ENCODE results near the gene MCFD2.
A peak's percentile ranks its signal among the peaks of the same experiment; 100 is the strongest.

The MCFD2 gene

GRCh38 chr2:46935071-46935470 is 19.5 kb upstream of the MCFD2 start:
- no peaks in the 10 kb centered on the region for H3K36me3 ChIP-seq (ENCODE audit: insufficient read depth, low read length)
- H3K4me3 ChIP-seq (ENCODE audit: low read length) = no peak overlapping the region
- H3K4me1 ChIP-seq (ENCODE audit: control insufficient read depth, insufficient read depth, low read length) = peaks cover 8% of the 10 kb centered on the region
- no peak overlapping the region for H3K4me2 ChIP-seq (ENCODE audit: low read length)
- H3K9ac ChIP-seq (ENCODE audit: low read depth, low read length) = no peak overlapping the region
- no peaks in the 10 kb centered on the region for H3K27me3 ChIP-seq (ENCODE audit: control insufficient read depth, insufficient read depth, low read length)
- H3K9me3 ChIP-seq (replicated peaks; ENCODE audit: low read length) = no peaks in the 10 kb centered on the region

GRCh38 chr2:46929612-46930011 is 14.0 kb upstream of the MCFD2 start:
- Histone ChIP-seq H3K4me3 (ENCODE audit: low read length) (no peak overlapping the region), H3K9ac (ENCODE audit: low read depth, low read length) (no peak overlapping the region), H3K36me3 (ENCODE audit: insufficient read depth, low read length) (no peaks in the 10 kb centered on the region), H3K4me2 (ENCODE audit: low read length) (no peak overlapping the region), H3K4me1 (ENCODE audit: control insufficient read depth, insufficient read depth, low read length) (no peaks in the 10 kb centered on the region), H3K9me3 (replicated peaks; ENCODE audit: low read length) (peaks cover 7% of the 10 kb centered on the region), H3K27me3 (ENCODE audit: control insufficient read depth, insufficient read depth, low read length) (no peaks in the 10 kb centered on the region)

DNA sequence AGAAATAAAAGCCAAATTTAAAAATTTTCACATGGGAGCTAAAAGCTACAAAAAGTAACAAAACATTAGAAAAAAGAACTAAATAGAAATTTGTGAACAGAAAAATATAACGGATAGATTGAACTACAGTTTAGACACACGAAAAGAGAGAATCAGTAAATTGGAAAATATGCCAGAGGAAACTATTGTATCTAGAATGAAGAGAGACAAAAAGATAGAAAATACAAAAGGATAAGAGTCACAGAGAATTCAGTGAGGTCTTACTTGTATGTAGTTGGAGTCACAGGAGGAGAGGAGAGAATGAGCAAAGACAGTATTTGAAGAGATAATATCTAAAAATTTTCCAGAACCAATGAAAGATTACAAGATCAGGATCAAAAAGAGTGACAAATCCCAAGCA is 11.3 kb upstream of the MCFD2 start:
- Histone ChIP-seq H3K27me3 (ENCODE audit: control insufficient read depth, insufficient read depth, low read length) (no peaks in the 10 kb centered on the region), H3K9me3 (replicated peaks; ENCODE audit: low read length) (peaks cover 7% of the 10 kb centered on the region), H3K36me3 (ENCODE audit: insufficient read depth, low read length) (no peaks in the 10 kb centered on the region), H3K4me3 (ENCODE audit: low read length) (no peak overlapping the region), H3K4me2 (ENCODE audit: low read length) (no peak overlapping the region), H3K4me1 (ENCODE audit: control insufficient read depth, insufficient read depth, low read length) (peaks cover 17% of the 10 kb centered on the region), H3K9ac (ENCODE audit: low read depth, low read length) (no peak overlapping the region)

- Histone ChIP-seq H3K4me3 (ENCODE audit: low read length) (no peak overlapping the region), H3K4me2 (ENCODE audit: low read length) (no peak overlapping the region), H3K9me3 (replicated peaks; ENCODE audit: low read length) (peaks cover 7% of the 10 kb centered on the region), H3K36me3 (ENCODE audit: insufficient read depth, low read length) (no peaks in the 10 kb centered on the region), H3K4me1 (ENCODE audit: control insufficient read depth, insufficient read depth, low read length) (peaks cover 19% of the 10 kb centered on the region), H3K9ac (ENCODE audit: low read depth, low read length) (no peak overlapping the region), H3K27me3 (ENCODE audit: control insufficient read depth, insufficient read depth, low read length) (no peaks in the 10 kb centered on the region)
These were observed 10.1 kb upstream of the MCFD2 start for GRCh38 chr2:46925474-46926351.

- Histone ChIP-seq H3K4me2 (ENCODE audit: low read length) (no peak overlapping the region), H3K9ac (ENCODE audit: low read depth, low read length) (no peak overlapping the region), H3K4me1 (ENCODE audit: control insufficient read depth, insufficient read depth, low read length) (peaks cover 19% of the 10 kb centered on the region), H3K4me3 (ENCODE audit: low read length) (no peak overlapping the region), H3K27me3 (ENCODE audit: control insufficient read depth, insufficient read depth, low read length) (no peaks in the 10 kb centered on the region), H3K9me3 (replicated peaks; ENCODE audit: low read length) (peaks cover 7% of the 10 kb centered on the region), H3K36me3 (ENCODE audit: insufficient read depth, low read length) (no peaks in the 10 kb centered on the region)
These were observed 9.0 kb upstream of the MCFD2 start for GRCh38 chr2:46924608-46925007.

DNA sequence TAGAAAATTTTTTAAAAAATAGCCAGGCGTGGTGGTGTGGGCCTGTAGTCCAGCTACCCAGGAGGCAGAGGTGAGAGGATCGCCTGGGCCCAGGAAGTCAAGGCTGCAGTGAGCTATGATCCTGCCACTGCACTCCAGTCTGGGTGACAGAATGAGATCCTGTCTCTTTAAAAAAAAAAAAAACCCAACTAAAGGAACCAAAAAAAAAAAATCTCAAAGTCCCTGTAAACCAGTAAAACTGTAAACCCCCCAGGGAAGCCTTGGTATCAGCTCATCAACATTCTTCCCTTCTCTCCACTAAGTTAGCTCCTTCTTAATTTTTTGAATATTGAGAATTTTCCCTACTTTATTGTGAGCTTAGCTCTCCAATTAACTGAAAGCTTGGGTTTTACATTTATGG is 8.4 kb upstream of the MCFD2 start:
- Histone ChIP-seq H3K4me3 (ENCODE audit: low read length) (no peak overlapping the region), H3K9ac (ENCODE audit: low read depth, low read length) (no peak overlapping the region), H3K36me3 (ENCODE audit: insufficient read depth, low read length) (no peaks in the 10 kb centered on the region), H3K27me3 (ENCODE audit: control insufficient read depth, insufficient read depth, low read length) (no peaks in the 10 kb centered on the region), H3K4me1 (ENCODE audit: control insufficient read depth, insufficient read depth, low read length) (peaks cover 19% of the 10 kb centered on the region), H3K4me2 (ENCODE audit: low read length) (no peak overlapping the region), H3K9me3 (replicated peaks; ENCODE audit: low read length) (peaks cover 7% of the 10 kb centered on the region)

GRCh38 chr2:46923041-46923528 is 7.5 kb upstream of the MCFD2 start:
- Histone ChIP-seq H3K9me3 (replicated peaks; ENCODE audit: low read length) (peaks cover 7% of the 10 kb centered on the region), H3K4me3 (ENCODE audit: low read length) (no peak overlapping the region), H3K27me3 (ENCODE audit: control insufficient read depth, insufficient read depth, low read length) (no peaks in the 10 kb centered on the region), H3K4me2 (ENCODE audit: low read length) (no peak overlapping the region), H3K4me1 (ENCODE audit: control insufficient read depth, insufficient read depth, low read length) (peaks cover 19% of the 10 kb centered on the region), H3K36me3 (ENCODE audit: insufficient read depth, low read length) (no peaks in the 10 kb centered on the region), H3K9ac (ENCODE audit: low read depth, low read length) (no peak overlapping the region)

DNA sequence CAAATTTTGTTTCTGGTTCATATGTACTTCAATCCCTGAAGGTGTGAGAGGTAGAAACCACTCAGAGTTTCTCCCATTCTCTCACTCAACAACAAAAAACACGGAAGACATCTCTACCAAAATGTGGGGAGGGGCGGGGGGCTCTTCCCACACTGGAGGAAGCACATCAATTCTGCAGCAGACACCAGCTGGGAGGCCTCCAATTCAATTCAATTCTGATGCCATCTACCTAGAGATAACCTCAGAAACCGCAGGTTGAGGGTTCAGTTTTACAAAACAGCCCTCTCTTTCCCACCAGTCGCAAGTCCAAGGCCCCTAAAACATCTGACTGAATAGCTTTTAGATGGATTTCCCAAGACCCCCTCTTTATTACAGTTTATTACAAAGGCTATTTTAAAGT is 7.0 kb upstream of the MCFD2 start:
- H3K36me3 ChIP-seq (ENCODE audit: insufficient read depth, low read length) = no peaks in the 10 kb centered on the region
- H3K4me1 ChIP-seq (ENCODE audit: control insufficient read depth, insufficient read depth, low read length) = peaks cover 19% of the 10 kb centered on the region
- no peak overlapping the region for H3K4me3 ChIP-seq (ENCODE audit: low read length)
- H3K9me3 ChIP-seq (replicated peaks; ENCODE audit: low read length) = peaks cover 7% of the 10 kb centered on the region
- no peak overlapping the region for H3K9ac ChIP-seq (ENCODE audit: low read depth, low read length)
- H3K4me2 ChIP-seq (ENCODE audit: low read length) = no peak overlapping the region
- no peaks in the 10 kb centered on the region for H3K27me3 ChIP-seq (ENCODE audit: control insufficient read depth, insufficient read depth, low read length)

DNA sequence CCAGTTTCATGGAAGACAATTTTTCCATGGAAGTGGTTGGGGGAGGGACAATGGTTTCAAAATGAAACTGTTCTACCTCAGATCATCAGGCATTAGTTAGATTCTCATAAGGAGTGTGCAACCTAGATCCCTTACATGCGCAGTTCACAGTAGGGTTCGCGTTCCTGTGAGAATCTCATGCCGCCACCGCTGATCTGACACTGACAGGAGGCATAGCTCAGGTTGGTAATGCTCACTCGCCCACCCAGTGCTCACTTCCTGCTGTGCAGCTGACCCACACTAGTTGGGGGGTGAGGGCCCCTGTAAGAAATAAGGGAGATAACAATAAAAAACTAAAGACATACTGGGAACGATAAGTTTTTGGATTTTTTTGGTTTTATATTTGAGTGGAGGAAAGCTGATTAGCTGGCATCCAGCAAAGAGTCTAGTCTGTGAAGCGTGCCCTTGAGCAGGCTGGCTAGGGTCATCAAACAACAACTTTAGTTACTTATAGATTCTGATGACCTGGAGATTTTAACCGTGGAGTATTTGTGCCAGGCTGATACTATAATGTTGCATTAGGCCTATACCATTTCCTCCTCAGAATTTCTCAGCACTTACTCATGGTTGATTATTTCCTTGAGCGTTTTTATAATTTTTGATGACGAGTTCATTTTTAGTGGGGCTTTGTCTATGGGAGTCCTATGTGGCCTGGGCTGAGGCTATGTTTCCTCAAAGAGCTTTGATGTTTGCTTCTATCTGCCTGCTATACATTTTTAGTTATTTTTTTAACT is 6.3 kb upstream of the MCFD2 start:
- Histone ChIP-seq H3K27me3 (ENCODE audit: control insufficient read depth, insufficient read depth, low read length) (no peaks in the 10 kb centered on the region), H3K9me3 (replicated peaks; ENCODE audit: low read length) (peaks cover 7% of the 10 kb centered on the region), H3K4me1 (ENCODE audit: control insufficient read depth, insufficient read depth, low read length) (peaks cover 19% of the 10 kb centered on the region), H3K9ac (ENCODE audit: low read depth, low read length) (no peak overlapping the region), H3K36me3 (ENCODE audit: insufficient read depth, low read length) (no peaks in the 10 kb centered on the region), H3K4me3 (ENCODE audit: low read length) (no peak overlapping the region), H3K4me2 (ENCODE audit: low read length) (no peak overlapping the region)

- H3K4me3 ChIP-seq (ENCODE audit: low read length) = no peak overlapping the region
- peaks cover under 1% of the 10 kb centered on the region for H3K36me3 ChIP-seq (ENCODE audit: insufficient read depth, low read length)
- no peaks in the 10 kb centered on the region for H3K27me3 ChIP-seq (ENCODE audit: control insufficient read depth, insufficient read depth, low read length)
- H3K4me1 ChIP-seq (ENCODE audit: control insufficient read depth, insufficient read depth, low read length) = peaks cover 30% of the 10 kb centered on the region
- H3K9me3 ChIP-seq (replicated peaks; ENCODE audit: low read length) = no peaks in the 10 kb centered on the region
- H3K9ac ChIP-seq (ENCODE audit: low read depth, low read length) = no peak overlapping the region
- no peak overlapping the region for H3K4me2 ChIP-seq (ENCODE audit: low read length)
These were observed 2.0 kb upstream of the MCFD2 start for GRCh38 chr2:46917628-46918027.

DNA sequence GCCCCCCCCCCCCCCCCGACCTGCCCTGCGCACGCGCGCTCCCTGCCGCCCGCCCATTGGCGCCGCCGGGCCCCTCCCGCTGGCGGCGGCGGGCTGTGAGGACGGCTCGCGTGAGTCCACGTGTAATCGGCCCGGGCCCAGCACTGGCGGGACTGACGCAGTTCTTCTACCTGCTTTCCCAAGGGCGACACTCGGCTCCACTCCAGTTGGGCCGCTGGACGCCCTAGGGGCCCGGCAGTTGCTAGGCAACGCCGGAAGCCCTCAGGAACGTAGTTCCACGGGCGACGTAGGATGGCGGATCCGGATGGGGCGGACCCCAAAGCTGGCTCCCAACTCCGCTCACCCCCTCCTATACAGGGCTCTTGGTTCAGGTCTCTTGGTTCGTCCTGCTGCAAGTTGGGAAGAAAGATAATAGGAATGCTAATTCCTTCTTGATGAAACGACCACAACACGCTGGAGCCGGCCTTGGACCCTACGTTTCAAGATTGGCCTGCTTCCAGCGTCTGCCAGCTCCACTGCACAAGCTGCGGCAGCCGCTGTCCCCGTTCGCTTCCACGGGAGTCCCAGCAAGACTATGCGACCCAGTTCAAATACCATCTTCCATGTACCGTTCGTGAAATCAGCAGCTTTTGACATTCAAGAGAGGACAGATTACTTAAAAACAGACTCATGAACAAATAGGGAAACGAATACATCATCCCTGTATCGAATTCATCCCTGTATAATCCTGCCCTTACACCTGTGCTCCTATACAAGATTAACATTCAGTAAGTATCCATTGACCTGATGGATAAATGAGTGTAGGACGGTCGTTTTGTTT is 415 bp upstream of the MCFD2 start:
- Histone ChIP-seq H3K9me3 (replicated peaks; ENCODE audit: low read length) (no peaks in the 10 kb centered on the region), H3K4me1 (ENCODE audit: control insufficient read depth, insufficient read depth, low read length) (peaks cover 23% of the 10 kb centered on the region), H3K4me3 (ENCODE audit: low read length) (peak overlapping the region; percentile 87), H3K9ac (ENCODE audit: low read depth, low read length) (peak overlapping the region; percentile 98), H3K4me2 (ENCODE audit: low read length) (peak overlapping the region; percentile 87), H3K27me3 (ENCODE audit: control insufficient read depth, insufficient read depth, low read length) (no peaks in the 10 kb centered on the region), H3K36me3 (ENCODE audit: insufficient read depth, low read length) (peaks cover 5% of the 10 kb centered on the region)
